ENCODE results near the gene ASPSCR1.

DNA sequence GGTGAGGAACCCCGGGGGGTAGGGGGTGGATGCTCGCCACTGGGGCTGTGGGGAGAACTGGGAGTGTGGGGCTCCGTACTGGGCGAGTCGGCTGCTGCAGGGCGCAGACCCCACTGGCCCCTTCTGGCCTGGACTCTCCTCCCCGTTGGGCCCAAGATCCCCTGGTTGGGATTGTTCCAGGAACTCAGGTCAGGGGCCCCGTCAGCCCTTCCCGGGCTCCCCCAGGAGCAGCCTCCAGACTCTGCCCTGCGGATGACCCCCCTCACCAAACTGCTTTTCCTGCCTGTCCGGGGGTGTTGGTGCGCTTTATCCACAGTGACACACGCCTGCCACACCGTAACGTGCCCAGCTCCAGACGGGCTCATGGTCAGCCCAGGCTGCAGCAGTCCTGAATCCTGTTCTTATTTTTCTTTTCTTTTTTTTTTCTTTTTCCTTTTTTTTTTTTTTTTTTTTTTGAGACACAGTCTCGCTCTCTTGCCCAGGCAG lies 24.2 kb downstream of the ASPSCR1 start:
- TF ChIP-seq CTCF (IDR thresholded peaks at IDR 0.05 in 2 of 3, conservative IDR thresholded peaks at IDR 0.05 in 1 of 3; ENCODE audit: borderline replicate concordance in 1 of 3, insufficient read depth in 1 of 3, low read depth in 2 of 3, low read length in 2 of 3) (no peak), POLR2AphosphoS5 (IDR thresholded peaks at IDR 0.05; ENCODE audit: low read depth, low read length) (no peak), FOSL1 (IDR thresholded peaks at IDR 0.05; ENCODE audit: low read depth) (no peak), REST (IDR thresholded peaks at IDR 0.05; ENCODE audit: low read depth) (no peak), YY1 (IDR thresholded peaks at IDR 0.05; ENCODE audit: extremely low read depth, insufficient replicate concordance, low read depth, low read length) (no peak), TCF7L2 (IDR thresholded peaks at IDR 0.05; ENCODE audit: borderline replicate concordance, extremely low read depth, insufficient read depth, insufficient read length) (no peak), POLR2A (IDR thresholded peaks at IDR 0.05; ENCODE audit: borderline replicate concordance, extremely low read depth, insufficient read depth, insufficient read length) (no peak), EZH2 (IDR thresholded peaks at IDR 0.05) (no peak), SP1 (IDR thresholded peaks at IDR 0.05; ENCODE audit: low read depth) (no peak), SIN3A (IDR thresholded peaks at IDR 0.05; ENCODE audit: low read depth) (no peak)

Data from HCT116 (cell line).